T-cell (primary cell): ENCODE data around the gene COL8A2. TPM values are rescaled to one million over a fixed set of nuclear protein-coding genes. Genes with fewer than 3 reads are reported as not detected.
"Not testable (repeated sequence)": the region's sequence is repeated elsewhere in the genome, so short reads cannot be mapped to it uniquely, and the experiment has no call there.

ENCODE experiments used
- ATAC-seq, 4 experiments: fragments of 200-7000 bp in 3 of 4; fragments of 150-1000 bp in 1 of 4; cut with Tn5 transposase; replicated peaks in 1 of 4; 1 replicate in 3 of 4; 2 replicates in 1 of 4; pipeline ENCODE4 v1.10.0; 2021; ENCODE audit warnings: moderate library complexity in 3 of 4, mild to moderate bottlenecking in 2 of 4, moderate number of reproducible peaks in 1 of 4
- CTCF ChIA-PET, 2 donors: fragments of 300-600 bp; sonication (Branson Sonifier 250); formaldehyde crosslinking; loops; one replicate each; lab custom pipeline; 2022; ENCODE audit warnings: antibody characterized with exemption in 2 of 2; lab: Charles Lee
- POLR2A ChIA-PET, 2 donors: fragments of 300-600 bp; sonication (Branson Sonifier 250); formaldehyde crosslinking; loops; one replicate each; lab custom pipeline; 2022; ENCODE audit warnings: antibody characterized with exemption in 2 of 2; lab: Charles Lee
- DNase-seq, 35 experiments: peaks; one replicate each; pipeline versions ENCODE4 v3.0.0 to v3.0.0-alpha.2; 2013 to 2023
- H3K27ac ChIP-seq: one replicate; pipeline ENCODE4 v1.5.1; 2013; ENCODE audit warnings: low read length
- H3K27me3 ChIP-seq, 2 experiments: replicated peaks in 1 of 2; 1 replicate in 1 of 2; 2 replicates in 1 of 2; pipeline versions ENCODE4 v1.6.1 to v1.7.0; 2013; ENCODE audit warnings: low read length in 1 of 2, mixed read lengths in 1 of 2; ENCODE audit not compliant: control insufficient read depth in 2 of 2, insufficient read depth in 2 of 2; ENCODE audit errors: extremely low read depth in 1 of 2
- H3K36me3 ChIP-seq, 2 donors: 1 replicate in 1 of 2; 2 replicates in 1 of 2; pipeline versions ENCODE4 v1.6.1 to v1.7.0; 2013; ENCODE audit warnings: low read length in 1 of 2; ENCODE audit not compliant: control insufficient read depth in 2 of 2, insufficient read depth in 1 of 2; ENCODE audit errors: extremely low read depth in 1 of 2
- H3K4me1 ChIP-seq, 2 experiments: 1 replicate in 1 of 2; 2 replicates in 1 of 2; pipeline versions ENCODE4 v1.6.1 to v1.7.0; 2013; ENCODE audit warnings: low read length in 2 of 2, mixed read lengths in 1 of 2; ENCODE audit not compliant: insufficient read depth in 2 of 2, control insufficient read depth in 1 of 2; ENCODE audit errors: extremely low read depth in 1 of 2
- H3K4me3 ChIP-seq, 2 donors: 1 replicate in 1 of 2; 2 replicates in 1 of 2; pipeline versions ENCODE4 v1.5.1 to v1.7.0; 2013; ENCODE audit warnings: mild to moderate bottlenecking in 2 of 2, low read length in 1 of 2, moderate library complexity in 1 of 2; ENCODE audit not compliant: control insufficient read depth in 1 of 2; ENCODE audit errors: extremely low read depth in 1 of 2
- H3K9me3 ChIP-seq: 2 replicates; pipeline ENCODE4 v1.7.0; 2013
- H3K27ac Mint-ChIP-seq, 2 donors: one replicate each; pipeline ENCODE4 v1.8.0; 2020 to 2021; ENCODE audit warnings: mild to moderate bottlenecking in 2 of 2, mixed read lengths in 2 of 2
- H3K27me3 Mint-ChIP-seq, 2 donors: one replicate each; pipeline ENCODE4 v1.8.0; 2021 to 2022; ENCODE audit warnings: mixed read lengths in 2 of 2
- H3K36me3 Mint-ChIP-seq: one replicate; pipeline ENCODE4 v1.8.0; 2021; ENCODE audit warnings: mixed read lengths
- H3K4me1 Mint-ChIP-seq, 3 donors: one replicate each; pipeline ENCODE4 v1.8.0; 2020 to 2022; ENCODE audit warnings: mixed read lengths in 3 of 3, mild to moderate bottlenecking in 1 of 3
- H3K4me3 Mint-ChIP-seq, 3 donors: one replicate each; pipeline ENCODE4 v1.8.0; 2020 to 2022; ENCODE audit warnings: mild to moderate bottlenecking in 3 of 3, mixed read lengths in 3 of 3, moderate library complexity in 3 of 3
- H3K9me3 Mint-ChIP-seq, 3 donors: one replicate each; pipeline ENCODE4 v1.8.0; 2020 to 2022; ENCODE audit warnings: mixed read lengths in 3 of 3
- WGBS: methylation state at CpG from one replicate; pipeline ENCODE4 v1.1.5; 2013; ENCODE audit warnings: missing lambda C conversion rate; ENCODE audit not compliant: insufficient coverage; 5-methylcytosine and 5-hydroxymethylcytosine counted together
- total RNA-seq, 35 experiments: library from RNA in 6 of 35; stranded (reverse) in 6 of 35; fragments of 120-200 nt in 1 of 35; gene quantifications; one replicate each; pipeline versions ENCODE4 v1.2.1 to v1.2.4 and lab custom pipeline; 2013 to 2026

Gene COL8A2
- total RNA-seq, 5 donors from 2014 or later (not counting 1 experiment from before 2014, with no cell fraction given), result 0.08 to 0.15 (median 0.09) TPM; not detected in 1

- H3K4me3 ChIP-seq, H3K9me3 Mint-ChIP-seq, ATAC-seq, H3K27me3 Mint-ChIP-seq, H3K9me3 ChIP-seq, DNase-seq, H3K36me3 ChIP-seq, H3K27me3 ChIP-seq: not testable (repeated sequence)
- peak overlapping the region; percentile 97 for H3K27ac Mint-ChIP-seq
- POLR2A ChIA-PET, result interaction anchor here in 1 of 2 donors (0.6 kb wide), 2 partner anchors 49 to 339 kb away, joined by 3 read pairs; no protein-coding TSS in a partner anchor
- WGBS, result no CpG with 5 or more reads among the region's 10 CpGs
- H3K4me1 Mint-ChIP-seq, result peaks cover 67 to 77% (median 70%) of the 10 kb centered on the region in 3 donors
- peaks cover 12% of the 10 kb centered on the region for H3K36me3 Mint-ChIP-seq
- CTCF ChIA-PET, result interaction anchor here (0.6 to 5.9 kb wide), 3 partner anchors 9 to 41 kb away, joined by 3 to 41 read pairs (median 5); partner anchors contain the start of gene TRAPPC3 (in 1 of the 2)
- H3K4me3 Mint-ChIP-seq, result peak overlapping the region; percentile 79 to 89 (median 82)
- H3K4me1 ChIP-seq, result peaks cover 55 to 75% of the 10 kb centered on the region in 2 experiments
- H3K27ac ChIP-seq, result peak overlapping the region; percentile 89
Measured at GRCh38 chr1:36158827-36159252, 33.8 kb upstream of the COL8A2 start.

DNA sequence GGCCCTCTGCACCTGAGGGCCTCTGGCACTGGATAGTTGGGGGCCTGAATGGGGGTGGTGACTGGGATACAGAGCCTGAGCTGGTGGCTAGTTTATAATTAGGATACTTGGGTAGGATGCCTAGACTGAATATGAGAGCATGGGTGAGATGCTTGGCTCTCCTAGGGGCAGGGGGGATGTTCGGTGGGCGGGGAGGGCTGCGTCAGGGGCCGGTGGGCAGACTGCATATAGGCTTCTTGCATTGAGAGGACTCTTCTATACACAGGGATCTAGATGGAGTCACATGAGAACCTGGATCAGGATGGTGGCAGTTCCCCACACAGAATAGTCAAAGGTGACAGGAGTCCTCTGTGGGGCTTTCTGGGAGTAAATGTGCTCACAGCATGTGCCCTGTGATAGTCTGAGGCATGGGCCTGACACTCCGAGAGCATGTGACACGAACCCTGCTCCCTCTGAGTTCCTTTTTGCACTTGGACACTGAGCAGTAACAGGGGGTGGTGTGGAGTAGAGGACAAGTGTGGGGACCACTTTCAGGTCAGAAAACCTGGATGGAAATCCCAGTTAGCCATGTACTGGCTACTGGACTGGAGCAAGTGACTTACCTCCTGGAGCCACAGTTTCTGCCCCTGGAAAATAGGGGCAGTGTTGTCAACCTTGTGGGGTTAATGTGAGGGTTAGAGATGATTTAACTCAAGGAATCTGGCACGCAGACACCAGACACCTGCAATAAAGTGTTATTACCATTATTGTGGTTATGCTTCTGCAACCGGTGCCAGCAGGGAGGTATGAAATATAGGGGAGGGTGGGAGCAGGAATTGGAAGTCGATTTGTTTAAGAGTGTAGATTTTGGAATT, 33.2 kb upstream of the COL8A2 start:
- Histone ChIP-seq H3K4me3 (peak overlapping the region; percentile 70 to 73), H3K4me1 (peaks cover 51 to 79% of the 10 kb centered on the region in 2 experiments), H3K27ac (peak overlapping the region; percentile 89), H3K36me3 (no peaks in the 10 kb centered on the region), H3K9me3 (no peaks in the 10 kb centered on the region), H3K27me3 (no peaks in the 10 kb centered on the region)
- Mint-ChIP-seq H3K27ac (peak overlapping the region; percentile 97), H3K9me3 (no peaks in the 10 kb centered on the region), H3K4me1 (peaks cover 70 to 80% (median 75%) of the 10 kb centered on the region in 3 donors), H3K36me3 (peaks cover 12% of the 10 kb centered on the region), H3K4me3 (peak overlapping the region; percentile 79 to 89 (median 82)), H3K27me3 (no peaks in the 10 kb centered on the region)
- no peak for ATAC-seq
- WGBS, result 26% methylated on average over 2 of the region's 9 CpGs
- CTCF ChIA-PET, result interaction anchor here (0.5 to 1.4 kb wide), 5 partner anchors 30 to 240 kb away, joined by 3 to 5 read pairs (median 3); no protein-coding TSS in a partner anchor
- POLR2A ChIA-PET, result no interaction called here
- DNase-seq, result peak in 1 of 35 experiments; percentile 21

- POLR2A ChIA-PET, result interaction anchor here in 1 of 2 donors (0.6 kb wide), 1 partner anchor 306 kb away, joined by 3 read pairs; no protein-coding TSS in a partner anchor
- Histone ChIP-seq H3K4me3 (peak overlapping the region; percentile 70 to 73), H3K4me1 (peaks cover 48 to 79% of the 10 kb centered on the region in 2 experiments), H3K36me3 (no peaks in the 10 kb centered on the region), H3K27ac (peak overlapping the region; percentile 89), H3K9me3 (no peaks in the 10 kb centered on the region), H3K27me3 (no peaks in the 10 kb centered on the region)
- Mint-ChIP-seq H3K27ac (peak overlapping the region; percentile 97), H3K36me3 (peaks cover 12% of the 10 kb centered on the region), H3K4me3 (peak overlapping the region; percentile 79 to 89 (median 82)), H3K27me3 (no peaks in the 10 kb centered on the region), H3K9me3 (no peaks in the 10 kb centered on the region), H3K4me1 (peaks cover 69 to 78% (median 75%) of the 10 kb centered on the region in 3 donors)
- 0% methylated on average over 4 of the region's 9 CpGs for WGBS
- DNase-seq (peak in 1 of 35 experiments; percentile 14), ATAC-seq (no peak)
- CTCF ChIA-PET, result interaction anchor here in 1 of 2 donors (0.6 to 1.4 kb wide), 2 partner anchors 128 to 241 kb away, joined by 3 to 4 read pairs; no protein-coding TSS in a partner anchor
Measured at GRCh38 chr1:36157115-36157903, 32.3 kb upstream of the COL8A2 start.

DNA sequence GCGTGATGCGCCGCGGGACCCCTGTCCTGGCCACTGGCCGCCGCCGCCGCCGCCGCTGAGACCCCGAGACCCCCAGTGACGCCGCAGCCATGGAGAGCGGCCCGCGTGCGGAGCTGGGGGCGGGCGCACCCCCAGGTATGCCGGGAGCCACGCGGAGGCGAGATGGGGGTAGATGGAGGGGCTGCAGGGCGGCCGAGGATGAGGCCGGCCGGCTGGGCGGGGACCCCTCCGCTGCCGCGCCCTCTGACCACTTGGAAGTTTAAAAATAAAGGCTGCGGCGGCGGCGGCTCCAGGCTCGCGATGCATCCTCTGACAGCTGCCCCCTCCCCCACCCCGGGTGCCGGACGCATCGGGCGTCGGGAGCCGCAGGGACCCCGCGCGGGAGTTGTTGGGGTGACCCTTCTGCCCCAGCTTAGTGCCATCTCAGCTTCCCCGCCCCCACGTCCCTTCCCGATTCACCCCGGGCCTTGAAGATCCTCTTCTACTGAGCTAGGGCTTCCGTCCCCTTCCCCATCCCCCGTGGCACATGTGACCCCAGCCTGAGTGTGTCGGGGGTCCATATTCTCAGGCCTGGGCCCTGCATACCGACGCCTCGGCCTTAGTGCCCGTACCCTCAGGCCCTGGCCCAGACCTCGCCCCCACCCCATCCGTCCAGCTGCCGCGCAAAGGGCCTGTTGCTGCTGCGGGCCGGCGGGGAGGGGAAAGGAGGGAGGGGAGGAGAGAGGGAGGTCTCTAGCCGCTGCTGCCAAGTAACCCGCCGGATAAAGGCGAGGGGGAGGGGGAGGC, 31.5 kb upstream of the COL8A2 start:
- peaks cover 68 to 78% (median 75%) of the 10 kb centered on the region in 3 donors for H3K4me1 Mint-ChIP-seq
- no peaks in the 10 kb centered on the region for H3K27me3 ChIP-seq
- no peaks in the 10 kb centered on the region for H3K9me3 ChIP-seq
- ChIA-PET POLR2A (interaction anchor here (0.6 kb wide), 2 partner anchors 144 to 305 kb away, joined by 3 to 13 read pairs; no protein-coding TSS in a partner anchor), CTCF (interaction anchor here in 1 of 2 donors (1.0 to 1.4 kb wide), 3 partner anchors 68 to 129 kb away, joined by 3 to 8 read pairs (median 4); partner anchors contain the start of gene THRAP3)
- H3K27ac ChIP-seq, result peak overlapping the region; percentile 89
- no peaks in the 10 kb centered on the region for H3K36me3 ChIP-seq
- WGBS, result 1% methylated on average over 46 of the region's 69 CpGs
- ATAC-seq (peak; percentile 13 to 28 (median 18)), DNase-seq (peak in 33 of 35 experiments; percentile 16 to 65 (median 43))
- peaks cover 12% of the 10 kb centered on the region for H3K36me3 Mint-ChIP-seq
- H3K4me1 ChIP-seq, result peaks cover 47 to 79% of the 10 kb centered on the region in 2 experiments
- H3K27ac Mint-ChIP-seq, result peak overlapping the region; percentile 97
- no peaks in the 10 kb centered on the region for H3K9me3 Mint-ChIP-seq
- H3K4me3 Mint-ChIP-seq, result peak overlapping the region; percentile 79 to 89 (median 82)
- H3K27me3 Mint-ChIP-seq, result no peaks in the 10 kb centered on the region
- H3K4me3 ChIP-seq, result peak overlapping the region; percentile 70 to 73

GRCh38 chr1:36155408-36156328, 30.6 kb upstream of the COL8A2 start, which contains the start of gene MAP7D1:
TSS of gene MAP7D1 (plus strand) at chr1:36156160. CDS start at chr1:36156418, 258 bp downstream.
- H3K27me3 Mint-ChIP-seq, result no peaks in the 10 kb centered on the region
- peaks cover 48 to 79% of the 10 kb centered on the region in 2 experiments for H3K4me1 ChIP-seq
- H3K4me3 ChIP-seq, result peak within 1 kb of the TSS; percentile 73 to 85

More at GRCh38 chr1:36155408-36156328, 30.6 kb upstream of the COL8A2 start, which contains the start of gene MAP7D1:
- H3K36me3 ChIP-seq, result no peaks in the 10 kb centered on the region
- H3K36me3 Mint-ChIP-seq, result peaks cover 12% of the 10 kb centered on the region
- under 1% methylated on average over 79 of the region's 88 CpGs for WGBS
- no peaks in the 10 kb centered on the region for H3K9me3 ChIP-seq
- H3K27me3 ChIP-seq, result no peaks in the 10 kb centered on the region
- peak within 1 kb of the TSS; percentile 97 for H3K27ac Mint-ChIP-seq
- ChIA-PET CTCF (interaction anchor here (0.6 to 1.3 kb wide), 4 partner anchors 9 to 130 kb away, joined by 3 to 8 read pairs (median 4); partner anchors contain the start of gene THRAP3 (in 1 of the 2)), POLR2A (interaction anchor here (0.6 to 0.8 kb wide), 3 partner anchors 15 to 229 kb away, joined by 3 to 8 read pairs (median 6); no protein-coding TSS in a partner anchor)
- ATAC-seq (peak; percentile 73 to 79 (median 76)), DNase-seq (peak; percentile 61 to 93 (median 78))
- peaks cover 68 to 77% (median 76%) of the 10 kb centered on the region in 3 donors for H3K4me1 Mint-ChIP-seq
- peak within 1 kb of the TSS; percentile 96 for H3K27ac ChIP-seq
- peak within 1 kb of the TSS; percentile 85 to 99 (median 89) for H3K4me3 Mint-ChIP-seq
- H3K9me3 Mint-ChIP-seq, result no peaks in the 10 kb centered on the region
